Thymus (tissue), 11 donors: ENCODE measurements around the gene ACER1. TPM values are rescaled to one million over a fixed set of nuclear protein-coding genes. Genes with fewer than 3 reads are reported as not detected.
A peak's percentile ranks its signal among the peaks of the same experiment; 100 is the strongest.
"Not testable (repeated sequence)": the region's sequence is repeated elsewhere in the genome, so short reads cannot be mapped to it uniquely, and the experiment has no call there.

ENCODE experiments used
- DNase-seq, 9 donors: peaks; one replicate each; pipeline ENCODE4 v3.0.0-alpha.2; 2013; ENCODE audit warnings: low spot score in 9 of 9, low read depth in 6 of 9, missing footprints in 1 of 9
- H3K27ac ChIP-seq, 2 donors: one replicate each; pipeline ENCODE4 v1.5.1; 2013; ENCODE audit warnings: control low read depth in 1 of 2, low read depth in 1 of 2, low read length in 1 of 2, mild to moderate bottlenecking in 1 of 2, moderate library complexity in 1 of 2
- H3K27me3 ChIP-seq, 2 donors: one replicate each; pipeline ENCODE4 v1.5.1; 2013; ENCODE audit warnings: low read length in 1 of 2; ENCODE audit not compliant: control insufficient read depth in 2 of 2, insufficient read depth in 1 of 2
- H3K36me3 ChIP-seq, 2 donors: one replicate each; pipeline ENCODE4 v1.5.1; 2013; ENCODE audit warnings: low read length in 1 of 2, mild to moderate bottlenecking in 1 of 2, moderate library complexity in 1 of 2; ENCODE audit not compliant: control insufficient read depth in 2 of 2, insufficient read depth in 2 of 2
- H3K4me1 ChIP-seq, 2 donors: one replicate each; pipeline ENCODE4 v1.5.1; 2013; ENCODE audit warnings: low read length in 2 of 2; ENCODE audit not compliant: control insufficient read depth in 2 of 2, insufficient read depth in 2 of 2
- H3K4me3 ChIP-seq, 2 donors: one replicate each; pipeline ENCODE4 v1.5.1; 2013; ENCODE audit warnings: low read length in 2 of 2, control low read depth in 1 of 2, mild to moderate bottlenecking in 1 of 2
- H3K9me3 ChIP-seq, 2 donors: one replicate each; pipeline ENCODE4 v1.5.1; 2013; ENCODE audit warnings: low read length in 1 of 2, mild to moderate bottlenecking in 1 of 2; ENCODE audit not compliant: control insufficient read depth in 2 of 2, insufficient read depth in 1 of 2
- WGBS: extraction: QIAGEN DNeasy Blood & Tissue Kit; methylation state at CpG from one replicate; pipeline ENCODE4 v1.1.7; 2013; 5-methylcytosine and 5-hydroxymethylcytosine counted together
- polyA plus RNA-seq: library from polyadenylated mRNA; stranded (reverse); fragments of 200-250 nt; gene quantifications from one replicate; pipeline ENCODE4 v1.2.3, GENCODE V29; 2013
- total RNA-seq: library from RNA; stranded (reverse); fragments of 120-200 nt; gene quantifications from one replicate; pipeline ENCODE4 v1.2.4, GENCODE V29; 2013
- donor health status: healthy.

Gene ACER1
- total and polyA plus RNA-seq, 2 donors, result 0.14 to 2.8 TPM

DNA sequence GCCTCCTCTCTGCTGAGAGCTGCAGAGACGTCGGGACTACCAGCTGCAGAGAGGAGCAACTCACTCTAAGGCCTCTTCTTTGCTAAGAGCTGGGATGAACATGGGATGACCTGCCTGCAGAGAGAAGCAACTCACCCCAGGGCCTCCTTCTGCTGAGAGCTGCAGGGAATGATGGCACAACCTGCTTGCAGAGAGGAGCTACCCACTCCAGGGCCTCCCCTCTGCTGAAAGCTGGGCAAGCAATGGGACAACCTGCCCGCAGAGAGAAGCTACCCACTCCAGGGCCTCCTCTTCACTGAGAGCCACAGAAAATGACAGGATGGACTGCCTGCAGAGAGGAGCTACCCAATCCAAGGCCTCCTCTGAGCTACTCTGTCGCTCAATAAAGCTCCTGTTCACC is 46.7 kb downstream of the ACER1 start:
- Histone ChIP-seq H3K9me3 (peaks cover 10 to 43% of the 10 kb centered on the region in 2 donors), H3K27me3 (no peaks in the 10 kb centered on the region), H3K36me3 (no peaks in the 10 kb centered on the region), H3K4me1 (no peaks in the 10 kb centered on the region), H3K27ac (no peak overlapping the region), H3K4me3 (no peak overlapping the region)
- DNase-seq, result no peak
- WGBS, result 91% methylated on average over 4 of the region's 4 CpGs

DNA sequence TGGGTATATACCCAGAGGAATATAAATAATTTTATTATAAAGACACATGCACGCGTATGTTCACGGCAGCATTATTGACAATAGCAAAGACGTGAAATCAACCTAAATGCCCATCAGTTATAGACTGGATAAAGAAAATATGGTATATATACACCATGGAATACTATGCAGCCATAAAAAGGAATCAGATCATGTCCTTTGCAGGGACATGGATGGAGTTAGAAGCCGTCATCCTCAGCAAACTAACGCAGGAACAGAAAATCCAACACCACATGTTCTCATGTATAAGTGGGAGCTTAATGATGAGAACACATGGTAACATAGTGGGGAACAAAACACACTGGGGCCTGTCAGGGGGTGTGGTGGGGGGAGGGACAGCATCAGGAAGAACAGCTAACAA is 51.0 kb downstream of the ACER1 start:
- H3K4me1 ChIP-seq, result peaks cover 8 to 25% of the 10 kb centered on the region in 2 donors
- not testable (repeated sequence) for H3K36me3 ChIP-seq, H3K27me3 ChIP-seq, H3K27ac ChIP-seq, DNase-seq, H3K4me3 ChIP-seq
- H3K9me3 ChIP-seq, result peaks cover 8 to 21% of the 10 kb centered on the region in 2 donors
- WGBS, result 88% methylated on average over 6 of the region's 6 CpGs

DNA sequence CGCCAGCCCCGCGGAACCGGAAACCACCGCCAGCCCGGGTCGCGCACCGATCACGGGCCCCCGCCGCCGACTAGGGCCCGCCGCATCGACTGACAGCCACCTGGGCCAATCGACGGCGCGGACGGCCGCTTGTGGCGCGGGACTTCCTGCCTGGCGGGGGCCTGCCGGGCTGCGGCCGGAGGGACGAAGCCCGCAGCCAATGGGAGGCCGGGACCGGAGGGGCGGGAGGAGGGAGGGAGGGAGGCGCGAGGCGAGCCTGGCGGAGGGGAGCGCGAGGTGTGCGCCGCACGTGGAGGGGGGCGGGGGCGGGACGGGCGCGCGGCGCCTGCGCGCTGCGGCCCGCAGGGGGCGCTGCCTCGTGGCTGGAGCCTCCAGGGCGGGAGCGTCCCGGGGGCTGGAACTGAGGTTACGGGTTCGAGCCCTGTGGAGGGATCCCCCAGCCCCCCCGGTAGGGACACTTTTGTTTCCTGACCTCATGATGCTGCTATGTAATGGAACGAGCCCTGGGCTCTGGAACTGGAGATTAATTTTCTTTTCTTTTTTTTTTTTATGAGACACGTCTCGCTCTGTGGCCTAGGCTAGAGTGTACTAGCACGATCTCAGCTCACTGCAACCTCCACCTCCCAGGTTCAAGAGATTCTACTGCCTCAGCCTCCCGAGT is 53.4 kb downstream of the ACER1 start, which contains the start of gene MLLT1:
Gene MLLT1, minus strand, starts transcription at position 45 of the 661 bp plus-strand sequence. CDS start 191 bp downstream, outside the sequence.
- peak within 1 kb of the TSS; percentile 46 to 89 for H3K27ac ChIP-seq
- H3K4me1 ChIP-seq, result peaks cover 8 to 47% of the 10 kb centered on the region in 2 donors
- no peaks in the 10 kb centered on the region for H3K27me3 ChIP-seq
- peak within 1 kb of the TSS; percentile 67 to 86 for H3K4me3 ChIP-seq
- peaks cover 3 to 14% of the 10 kb centered on the region in 2 donors for H3K36me3 ChIP-seq
- peak; percentile 46 to 95 (median 88) for DNase-seq
- WGBS, result 7% methylated on average over 65 of the region's 66 CpGs
- no peaks in the 10 kb centered on the region for H3K9me3 ChIP-seq

DNA sequence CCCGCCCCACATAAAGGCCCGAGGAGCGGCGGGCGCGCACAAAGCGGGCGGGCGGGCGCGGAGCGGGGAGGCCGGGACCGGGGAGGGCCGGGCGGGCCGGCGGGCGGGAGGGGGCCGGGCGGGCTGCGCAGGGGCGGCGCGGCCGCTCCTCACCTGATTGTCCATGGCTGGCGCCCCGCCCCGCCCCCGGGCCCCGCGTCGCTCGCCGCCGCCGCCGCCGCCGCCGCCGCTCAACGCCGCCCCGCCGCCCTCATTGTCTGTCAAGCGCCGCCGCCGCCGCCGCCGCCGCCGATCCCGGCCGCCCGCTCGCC is 53.8 kb downstream of the ACER1 start:
- DNase-seq, result no peak
- no peaks in the 10 kb centered on the region for H3K9me3 ChIP-seq
- peaks cover 3 to 14% of the 10 kb centered on the region in 2 donors for H3K36me3 ChIP-seq
- H3K27me3 ChIP-seq, result no peaks in the 10 kb centered on the region
- H3K27ac ChIP-seq, result peak overlapping the region in 1 of 2 donors; percentile 89
- H3K4me1 ChIP-seq, result peaks cover 8 to 52% of the 10 kb centered on the region in 2 donors
- peak overlapping the region; percentile 67 to 86 for H3K4me3 ChIP-seq
- under 1% methylated on average over 52 of the region's 59 CpGs for WGBS

DNA sequence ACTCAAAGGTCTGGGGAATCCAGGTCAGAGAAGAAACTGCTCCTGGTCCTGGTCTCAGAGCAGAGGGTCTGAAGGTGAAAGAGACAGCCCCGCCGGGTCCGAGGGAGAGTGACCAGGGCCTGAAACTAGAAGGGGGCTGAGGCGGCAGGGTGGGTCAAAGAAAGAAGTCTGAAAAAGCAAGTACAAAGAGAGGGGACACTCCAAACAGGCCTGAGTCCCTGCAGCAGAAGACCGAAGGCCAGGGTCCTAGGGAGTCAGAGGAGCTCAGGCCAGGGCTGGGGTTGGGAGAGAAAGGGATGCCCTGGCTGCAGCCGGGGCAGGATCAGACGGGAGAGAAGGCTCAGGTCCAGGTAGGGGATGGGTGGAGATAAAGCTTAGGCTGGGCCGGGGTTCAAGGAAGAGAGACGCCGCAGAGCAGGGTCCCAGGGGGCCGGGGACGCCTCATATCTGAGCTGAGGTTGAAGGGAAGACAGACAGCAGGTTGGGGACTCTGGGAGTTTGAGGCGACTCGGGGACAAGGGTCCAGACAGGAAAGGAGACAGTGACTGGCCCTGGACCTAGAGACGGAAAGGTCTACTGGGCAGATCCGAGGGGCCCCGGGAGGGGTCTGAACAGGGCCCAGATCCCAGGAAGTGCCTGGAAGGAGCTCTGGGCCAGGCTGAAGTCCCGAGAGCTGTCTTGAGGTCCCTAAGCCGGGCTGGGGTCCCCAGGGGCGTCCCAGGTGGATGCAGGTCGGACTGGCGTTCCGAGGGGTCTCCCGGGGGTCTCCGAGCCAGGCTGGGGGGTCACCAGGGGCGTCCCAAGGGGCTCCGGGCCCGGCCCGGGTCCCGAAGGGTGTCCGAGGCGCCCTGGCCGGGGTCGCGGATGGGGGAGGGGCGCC is 54.4 kb downstream of the ACER1 start:
- 17% methylated on average over 36 of the region's 36 CpGs for WGBS
- peaks cover 8 to 58% of the 10 kb centered on the region in 2 donors for H3K4me1 ChIP-seq
- DNase-seq, result peak in 3 of 9 donors; percentile 4 to 31 (median 17)

DNA sequence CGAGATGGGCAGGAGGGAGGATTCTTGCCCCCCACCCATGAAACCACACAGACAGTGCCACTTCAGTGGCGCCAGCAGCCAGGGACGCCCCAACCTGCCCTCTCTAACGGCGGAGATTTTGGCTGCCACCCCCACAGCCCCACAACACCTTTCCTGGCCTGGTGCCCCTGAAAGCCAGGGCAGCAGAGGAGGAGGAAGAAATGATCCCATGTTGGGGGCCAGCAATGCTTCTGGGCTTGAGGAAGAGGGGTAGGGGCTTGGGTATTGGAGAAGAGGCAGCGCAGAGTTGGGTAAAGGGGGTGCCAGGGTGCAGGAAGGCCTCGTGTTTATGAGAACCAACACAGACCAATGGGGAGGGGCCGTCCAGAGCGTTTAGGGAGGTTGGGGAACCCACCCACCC is 55.4 kb downstream of the ACER1 start:
- 73% methylated on average over 9 of the region's 9 CpGs for WGBS
- H3K27me3 ChIP-seq, result no peaks in the 10 kb centered on the region
- no peak overlapping the region for H3K27ac ChIP-seq
- no peaks in the 10 kb centered on the region for H3K9me3 ChIP-seq
- H3K4me1 ChIP-seq, result peaks cover 8 to 62% of the 10 kb centered on the region in 2 donors
- H3K36me3 ChIP-seq, result peaks cover 6 to 14% of the 10 kb centered on the region in 2 donors
- DNase-seq, result no peak
- no peak overlapping the region for H3K4me3 ChIP-seq

More for the DNA sequence above, 54.4 kb downstream of the ACER1 start:
- Histone ChIP-seq H3K36me3 (peaks cover 4 to 14% of the 10 kb centered on the region in 2 donors), H3K27ac (peak overlapping the region; percentile 46 to 79), H3K27me3 (no peaks in the 10 kb centered on the region), H3K9me3 (no peaks in the 10 kb centered on the region), H3K4me3 (peak overlapping the region; percentile 67 to 86)

DNA sequence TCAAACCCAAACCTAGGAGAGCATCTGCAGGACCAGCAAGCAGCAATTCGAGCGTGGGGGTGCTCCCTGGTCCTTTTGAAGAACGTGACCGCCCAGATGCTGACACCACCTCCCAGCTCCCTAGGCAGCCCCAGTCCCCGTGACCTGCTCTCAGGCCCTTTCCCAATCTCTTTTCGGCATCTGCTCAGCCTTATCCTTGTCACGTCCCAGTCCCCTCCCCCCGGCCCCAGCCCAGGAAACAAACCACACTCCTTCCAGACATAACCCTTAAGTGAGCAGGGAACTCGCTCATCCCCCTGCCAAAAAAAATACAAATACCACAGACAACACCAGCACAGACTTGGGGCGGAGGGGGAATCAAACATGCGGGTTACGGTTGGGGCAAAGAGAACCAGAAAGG is 57.0 kb downstream of the ACER1 start:
- Histone ChIP-seq H3K4me3 (no peak overlapping the region), H3K36me3 (peaks cover 6 to 14% of the 10 kb centered on the region in 2 donors), H3K27ac (no peak overlapping the region), H3K4me1 (peaks cover 8 to 73% of the 10 kb centered on the region in 2 donors), H3K9me3 (no peaks in the 10 kb centered on the region), H3K27me3 (no peaks in the 10 kb centered on the region)
- WGBS, result 93% methylated on average over 12 of the region's 12 CpGs
- no peak for DNase-seq

DNA sequence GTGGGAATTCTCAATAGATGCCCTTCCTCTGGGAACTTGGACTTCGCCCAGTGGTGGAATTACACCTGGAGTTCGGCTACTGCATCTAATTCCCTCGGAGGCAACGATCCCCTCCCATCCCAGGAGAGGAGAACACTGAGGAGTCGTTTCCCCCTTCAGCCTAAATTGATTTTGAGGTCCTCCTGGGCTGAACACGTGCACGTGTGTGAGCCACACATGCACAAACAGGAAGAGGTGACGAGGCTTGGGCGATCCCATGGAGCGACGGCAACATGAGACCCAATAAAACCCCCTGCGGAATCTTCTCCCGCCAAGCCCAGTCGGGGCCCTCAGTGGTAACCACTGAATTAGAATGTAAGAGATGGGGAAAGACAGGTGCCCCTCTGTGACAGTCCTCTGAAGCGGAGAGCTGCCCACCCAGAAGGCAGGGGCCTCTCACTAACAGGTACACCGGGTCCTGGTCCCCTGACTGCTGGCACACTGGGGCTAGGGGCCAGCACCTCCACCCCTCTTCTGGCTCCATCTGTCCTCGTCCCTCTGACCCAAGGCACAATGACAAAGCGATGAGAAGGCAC is 58.2 kb downstream of the ACER1 start:
- H3K27me3 ChIP-seq, result no peaks in the 10 kb centered on the region

DNA sequence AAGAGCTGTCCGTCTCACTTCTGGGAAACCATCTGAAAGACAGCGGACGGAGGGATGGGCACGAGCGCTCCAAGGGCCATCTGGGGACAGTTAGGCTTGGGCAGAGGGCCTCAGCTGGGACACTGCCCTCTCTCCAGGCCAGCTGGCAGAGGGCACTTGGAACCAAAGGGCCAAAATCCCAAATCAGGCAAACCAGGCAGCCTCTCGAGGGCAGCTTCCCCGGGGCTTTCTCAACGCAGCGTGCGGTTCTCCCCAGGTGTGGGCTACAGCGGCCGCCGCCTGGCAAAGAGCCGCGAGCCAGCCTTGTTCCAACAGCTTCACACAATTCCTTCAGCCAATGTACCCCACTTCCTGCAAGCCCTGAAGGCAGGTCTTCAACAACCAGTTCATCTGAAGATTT is 58.7 kb downstream of the ACER1 start:
- no peak for DNase-seq
- Histone ChIP-seq H3K36me3 (peaks cover 14 to 25% of the 10 kb centered on the region in 2 donors), H3K27ac (peak overlapping the region in 1 of 2 donors; percentile 66), H3K4me1 (peaks cover 8 to 76% of the 10 kb centered on the region in 2 donors), H3K4me3 (no peak overlapping the region), H3K27me3 (no peaks in the 10 kb centered on the region), H3K9me3 (no peaks in the 10 kb centered on the region)
- WGBS, result 95% methylated on average over 15 of the region's 15 CpGs

More for the DNA sequence above, 58.2 kb downstream of the ACER1 start:
- H3K4me3 ChIP-seq, result no peak overlapping the region
- peaks cover 9 to 20% of the 10 kb centered on the region in 2 donors for H3K36me3 ChIP-seq
- no peak overlapping the region for H3K27ac ChIP-seq
- 93% methylated on average over 18 of the region's 18 CpGs for WGBS
- peaks cover 8 to 73% of the 10 kb centered on the region in 2 donors for H3K4me1 ChIP-seq
- no peak for DNase-seq
- no peaks in the 10 kb centered on the region for H3K9me3 ChIP-seq
